GM12801 (cell line): ENCODE results near the gene EBF4.

Experiments
- TF ChIP-seq, protein P1 (sequence below): IDR thresholded peaks from one replicate; pipeline ENCODE4 v1.5.1; 2011; ENCODE audit warnings: control low read depth; ENCODE audit not compliant: insufficient read length; ENCODE audit errors: extremely low read depth

EBF4 gene

GRCh38 chr20:2663364-2663886 is 29.2 kb upstream of the EBF4 start:
- TF ChIP-seq, protein P1, sequence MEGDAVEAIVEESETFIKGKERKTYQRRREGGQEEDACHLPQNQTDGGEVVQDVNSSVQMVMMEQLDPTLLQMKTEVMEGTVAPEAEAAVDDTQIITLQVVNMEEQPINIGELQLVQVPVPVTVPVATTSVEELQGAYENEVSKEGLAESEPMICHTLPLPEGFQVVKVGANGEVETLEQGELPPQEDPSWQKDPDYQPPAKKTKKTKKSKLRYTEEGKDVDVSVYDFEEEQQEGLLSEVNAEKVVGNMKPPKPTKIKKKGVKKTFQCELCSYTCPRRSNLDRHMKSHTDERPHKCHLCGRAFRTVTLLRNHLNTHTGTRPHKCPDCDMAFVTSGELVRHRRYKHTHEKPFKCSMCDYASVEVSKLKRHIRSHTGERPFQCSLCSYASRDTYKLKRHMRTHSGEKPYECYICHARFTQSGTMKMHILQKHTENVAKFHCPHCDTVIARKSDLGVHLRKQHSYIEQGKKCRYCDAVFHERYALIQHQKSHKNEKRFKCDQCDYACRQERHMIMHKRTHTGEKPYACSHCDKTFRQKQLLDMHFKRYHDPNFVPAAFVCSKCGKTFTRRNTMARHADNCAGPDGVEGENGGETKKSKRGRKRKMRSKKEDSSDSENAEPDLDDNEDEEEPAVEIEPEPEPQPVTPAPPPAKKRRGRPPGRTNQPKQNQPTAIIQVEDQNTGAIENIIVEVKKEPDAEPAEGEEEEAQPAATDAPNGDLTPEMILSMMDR = no peak

GRCh38 chr20:2663887-2664719 is 28.5 kb upstream of the EBF4 start, which contains the start of gene IDH3B:
TSS of gene IDH3B (minus strand) at chr20:2664216. CDS start at chr20:2664188, 28 bp downstream.
- TF ChIP-seq, protein P1 = no peak

DNA sequence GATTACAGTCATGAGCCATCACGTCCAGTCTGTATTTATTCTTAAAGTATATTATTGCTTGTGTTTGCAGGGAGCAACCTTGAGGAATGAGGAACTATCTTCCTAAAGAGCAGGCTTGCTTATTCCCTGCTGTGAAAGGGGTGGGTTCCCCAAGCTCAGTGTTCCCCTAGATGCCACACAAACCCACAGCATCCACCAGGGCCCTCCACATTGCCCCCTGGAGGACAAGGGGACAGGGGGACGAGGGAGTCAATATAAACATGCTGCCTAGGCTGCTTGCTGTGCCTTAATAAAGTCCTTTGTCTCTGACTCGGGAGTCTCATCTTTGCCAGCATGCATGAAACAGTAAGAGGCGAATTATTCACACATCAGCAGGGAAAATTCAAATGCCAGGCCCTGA is 20.6 kb upstream of the EBF4 start:
- TF ChIP-seq, protein P1 = no peak

GRCh38 chr20:2672446-2672845 is 20.1 kb upstream of the EBF4 start:
- TF ChIP-seq, protein P1 = no peak

GRCh38 chr20:2673453-2673852 is 19.1 kb upstream of the EBF4 start:
- TF ChIP-seq, protein P1 = no peak

DNA sequence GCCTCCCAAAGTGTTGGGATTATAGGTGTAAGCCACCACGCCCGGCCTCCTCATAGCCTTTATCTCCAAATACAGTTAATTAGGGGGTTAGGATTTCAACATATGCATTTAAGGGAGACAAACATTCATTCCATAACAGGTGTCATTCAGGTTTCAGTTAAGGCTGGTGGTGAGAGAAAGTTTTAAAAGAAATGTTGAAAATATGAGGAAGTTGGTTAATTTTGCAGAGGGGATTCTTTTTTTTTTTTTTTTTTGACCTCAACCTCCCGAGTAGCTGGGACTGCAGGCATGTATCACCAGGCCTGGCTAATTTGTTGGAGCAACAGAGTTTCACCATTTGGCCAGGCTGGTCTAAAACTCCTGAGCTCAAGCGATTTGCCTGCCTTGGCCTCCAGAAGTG is 12.5 kb upstream of the EBF4 start:
- TF ChIP-seq, protein P1 = no peak

DNA sequence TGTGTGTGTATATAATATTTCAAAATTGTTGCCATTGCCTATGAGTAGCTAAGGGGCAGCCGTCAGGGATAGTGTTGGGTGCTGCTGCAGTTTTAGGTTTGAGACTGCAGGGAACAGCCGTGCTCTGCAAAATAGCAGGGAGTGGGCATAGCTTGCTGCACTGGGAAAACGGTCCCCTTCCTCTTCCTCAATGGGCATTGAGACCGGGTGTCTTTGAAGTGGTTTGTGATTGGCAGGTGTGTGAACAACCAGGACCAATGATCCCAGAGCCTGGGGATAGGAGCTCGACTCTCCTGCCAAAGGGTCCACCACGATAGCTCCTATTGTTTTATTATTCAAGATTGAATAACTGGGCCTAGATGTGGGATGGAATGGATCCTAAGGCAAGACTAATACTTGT is 5.1 kb upstream of the EBF4 start:
- TF ChIP-seq, protein P1 = no peak
